Measurements from ENCODE around the gene NEURL3.

NEURL3 gene

GRCh38 chr2:96549967-96550786, 45.0 kb upstream of the NEURL3 start:
- H3K9ac ChIP-seq (ENCODE audit: low read length) = no peak overlapping the region

DNA sequence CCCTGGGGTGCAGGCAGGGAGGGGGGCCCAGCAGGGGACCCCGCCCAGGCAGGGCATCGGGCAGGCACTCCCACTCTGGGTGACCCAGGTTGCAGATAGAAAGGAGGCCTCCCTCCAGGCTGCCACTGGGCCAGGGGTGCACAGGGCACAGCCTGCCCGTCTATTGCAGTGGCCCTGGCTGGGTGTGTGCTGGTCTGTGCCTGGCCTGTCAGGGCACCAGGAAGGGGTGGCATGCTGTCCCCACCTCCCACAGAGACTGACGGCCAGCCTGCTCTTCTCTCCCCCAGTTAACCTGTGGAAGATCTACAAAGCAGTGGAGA, 44.3 kb upstream of the NEURL3 start:
- Histone ChIP-seq H3K9me3 (ENCODE audit: insufficient read depth, low read length) (no peaks in the 10 kb centered on the region), H3K79me2 (ENCODE audit: low read length) (peaks cover 5% of the 10 kb centered on the region; the same call in 1 of the 2 replicates), H3K36me3 (replicated peaks; ENCODE audit: low read depth, low read length) (peaks cover 17% of the 10 kb centered on the region), H3K27ac (ENCODE audit: low read length) (no peak overlapping the region), H3K4me3 (ENCODE audit: low read length) (no peak overlapping the region), H3K27me3 (ENCODE audit: low read depth, low read length) (no peaks in the 10 kb centered on the region), H4K20me1 (ENCODE audit: insufficient read depth, low read length) (peaks cover 16% of the 10 kb centered on the region), H2AFZ (ENCODE audit: low read depth, low read length) (no peak overlapping the region), H3K4me1 (ENCODE audit: low read length) (peaks cover 2% of the 10 kb centered on the region; the same call in 1 of the 2 replicates), H3K4me2 (ENCODE audit: low read length) (no peak overlapping the region), H3K9ac (ENCODE audit: low read length) (no peak overlapping the region)
- TF ChIP-seq, protein P1, sequence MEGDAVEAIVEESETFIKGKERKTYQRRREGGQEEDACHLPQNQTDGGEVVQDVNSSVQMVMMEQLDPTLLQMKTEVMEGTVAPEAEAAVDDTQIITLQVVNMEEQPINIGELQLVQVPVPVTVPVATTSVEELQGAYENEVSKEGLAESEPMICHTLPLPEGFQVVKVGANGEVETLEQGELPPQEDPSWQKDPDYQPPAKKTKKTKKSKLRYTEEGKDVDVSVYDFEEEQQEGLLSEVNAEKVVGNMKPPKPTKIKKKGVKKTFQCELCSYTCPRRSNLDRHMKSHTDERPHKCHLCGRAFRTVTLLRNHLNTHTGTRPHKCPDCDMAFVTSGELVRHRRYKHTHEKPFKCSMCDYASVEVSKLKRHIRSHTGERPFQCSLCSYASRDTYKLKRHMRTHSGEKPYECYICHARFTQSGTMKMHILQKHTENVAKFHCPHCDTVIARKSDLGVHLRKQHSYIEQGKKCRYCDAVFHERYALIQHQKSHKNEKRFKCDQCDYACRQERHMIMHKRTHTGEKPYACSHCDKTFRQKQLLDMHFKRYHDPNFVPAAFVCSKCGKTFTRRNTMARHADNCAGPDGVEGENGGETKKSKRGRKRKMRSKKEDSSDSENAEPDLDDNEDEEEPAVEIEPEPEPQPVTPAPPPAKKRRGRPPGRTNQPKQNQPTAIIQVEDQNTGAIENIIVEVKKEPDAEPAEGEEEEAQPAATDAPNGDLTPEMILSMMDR (IDR thresholded peaks at IDR 0.05; ENCODE audit: low read depth, low read length) = no peak
- no peak for TF ChIP-seq EZH2phosphoT487 (IDR thresholded peaks at IDR 0.05; ENCODE audit: low read depth)

More at GRCh38 chr2:96549967-96550786, 45.0 kb upstream of the NEURL3 start:
- Histone ChIP-seq H3K4me3 (ENCODE audit: low read length) (no peak overlapping the region), H3K4me1 (ENCODE audit: low read length) (peaks cover 2% of the 10 kb centered on the region; the same call in 1 of the 2 replicates), H2AFZ (ENCODE audit: low read depth, low read length) (no peak overlapping the region), H3K9me3 (ENCODE audit: insufficient read depth, low read length) (no peaks in the 10 kb centered on the region), H4K20me1 (ENCODE audit: insufficient read depth, low read length) (peaks cover 15% of the 10 kb centered on the region), H3K4me2 (ENCODE audit: low read length) (no peak overlapping the region), H3K27ac (ENCODE audit: low read length) (no peak overlapping the region), H3K36me3 (replicated peaks; ENCODE audit: low read depth, low read length) (peaks cover 17% of the 10 kb centered on the region), H3K79me2 (ENCODE audit: low read length) (peaks cover 5% of the 10 kb centered on the region; the same call in 1 of the 2 replicates), H3K27me3 (ENCODE audit: low read depth, low read length) (no peaks in the 10 kb centered on the region)
- no peak for TF ChIP-seq EZH2phosphoT487 (IDR thresholded peaks at IDR 0.05; ENCODE audit: low read depth)
- TF ChIP-seq, protein P1 (IDR thresholded peaks at IDR 0.05; ENCODE audit: low read depth, low read length) = peak; percentile 13; the same call in 1 of the 2 replicates

DNA sequence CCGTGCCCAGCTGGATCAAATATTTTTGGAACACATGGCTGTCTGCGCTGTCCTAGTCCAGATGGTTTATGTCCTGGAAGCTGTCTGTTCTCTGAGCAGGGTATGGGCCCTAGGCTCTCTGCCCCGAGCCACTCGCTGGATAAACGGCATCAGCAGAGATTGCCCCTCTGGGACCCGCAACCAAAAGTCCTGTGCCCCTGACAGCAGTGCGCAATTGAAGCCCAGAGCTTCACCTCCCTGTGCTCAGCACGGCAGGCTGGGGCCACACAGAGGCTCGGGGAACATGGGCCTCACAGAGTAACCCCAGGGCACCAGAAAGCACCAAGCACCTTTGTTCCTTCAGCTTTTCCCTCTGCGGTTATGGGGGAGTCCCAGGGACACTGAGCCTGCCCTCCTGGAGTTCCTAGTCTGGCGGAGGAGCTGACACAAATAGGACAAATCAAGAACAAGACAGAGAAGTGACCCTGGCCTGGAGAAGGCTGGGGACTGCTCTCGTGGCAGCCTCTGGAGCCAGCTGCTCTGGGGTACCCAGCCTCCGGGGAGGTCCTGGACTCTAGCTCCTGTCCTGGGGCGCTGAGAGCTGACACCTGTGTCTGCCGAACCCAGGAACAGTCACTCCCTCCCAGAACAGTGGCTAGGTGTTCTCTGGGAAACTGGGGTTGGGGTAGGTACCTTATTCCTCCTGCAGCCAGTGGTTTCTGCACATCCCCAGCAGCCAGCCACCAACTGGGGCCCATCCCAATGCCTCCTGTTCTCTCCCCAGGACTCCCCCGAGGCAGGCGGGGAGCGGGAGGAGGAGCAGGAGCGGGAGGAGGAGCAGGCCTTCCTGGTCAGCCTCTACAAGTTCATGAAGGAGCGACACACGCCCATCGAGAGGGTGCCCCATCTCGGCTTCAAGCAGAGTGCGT, 43.7 kb upstream of the NEURL3 start:
- Histone ChIP-seq H3K27me3 (ENCODE audit: low read depth, low read length) (no peaks in the 10 kb centered on the region), H3K79me2 (ENCODE audit: low read length) (peaks cover 5% of the 10 kb centered on the region; the same call in 1 of the 2 replicates), H3K27ac (ENCODE audit: low read length) (no peak overlapping the region), H3K4me1 (ENCODE audit: low read length) (no peaks in the 10 kb centered on the region), H2AFZ (ENCODE audit: low read depth, low read length) (no peak overlapping the region), H3K9ac (ENCODE audit: low read length) (no peak overlapping the region), H3K4me3 (ENCODE audit: low read length) (no peak overlapping the region), H3K9me3 (ENCODE audit: insufficient read depth, low read length) (no peaks in the 10 kb centered on the region), H4K20me1 (ENCODE audit: insufficient read depth, low read length) (peaks cover 21% of the 10 kb centered on the region), H3K36me3 (replicated peaks; ENCODE audit: low read depth, low read length) (peaks cover 20% of the 10 kb centered on the region), H3K4me2 (ENCODE audit: low read length) (no peak overlapping the region)
- no peak for TF ChIP-seq EZH2phosphoT487 (IDR thresholded peaks at IDR 0.05; ENCODE audit: low read depth)

- Histone ChIP-seq H2AFZ (ENCODE audit: low read depth, low read length) (no peak overlapping the region), H3K4me1 (ENCODE audit: low read length) (no peaks in the 10 kb centered on the region), H3K27me3 (ENCODE audit: low read depth, low read length) (no peaks in the 10 kb centered on the region), H3K9me3 (ENCODE audit: insufficient read depth, low read length) (no peaks in the 10 kb centered on the region), H3K4me3 (ENCODE audit: low read length) (no peak overlapping the region), H3K27ac (ENCODE audit: low read length) (no peak overlapping the region), H3K79me2 (ENCODE audit: low read length) (peaks cover 5% of the 10 kb centered on the region; the same call in 1 of the 2 replicates), H4K20me1 (ENCODE audit: insufficient read depth, low read length) (peaks cover 32% of the 10 kb centered on the region), H3K9ac (ENCODE audit: low read length) (no peak overlapping the region), H3K4me2 (ENCODE audit: low read length) (no peak overlapping the region), H3K36me3 (replicated peaks; ENCODE audit: low read depth, low read length) (peaks cover 23% of the 10 kb centered on the region)
- TF ChIP-seq, protein P1 (IDR thresholded peaks at IDR 0.05; ENCODE audit: low read depth, low read length) = no peak
- TF ChIP-seq EZH2phosphoT487 (IDR thresholded peaks at IDR 0.05; ENCODE audit: low read depth) = no peak
These were observed 42.6 kb upstream of the NEURL3 start for GRCh38 chr2:96547731-96548171.
